GM23338 (cell line): ENCODE measurements around the gene ATP1A3.

Experiments used
- CREB1 ChIP-seq: fragments of 250-450 bp; sonication (Bioruptor Pico); IDR thresholded peaks from 2 replicates; pipeline ENCODE4 v1.5.0; 2020; ENCODE audit warnings: low read depth, mild to moderate bottlenecking, moderate library complexity
- ETS1 ChIP-seq: IDR thresholded peaks from 2 replicates; pipeline ENCODE4 v1.6.1; 2016; ENCODE audit warnings: antibody characterized with exemption
- EZH2 ChIP-seq: fragments of 200-600 bp; sonication (generic); IDR thresholded peaks from one replicate; pipeline ENCODE4 v1.8.0; 2017; ENCODE audit warnings: antibody characterized with exemption, mild to moderate bottlenecking, low read depth; ENCODE audit not compliant: unreplicated experiment
- EZH2phosphoT487 ChIP-seq: fragments of 200-600 bp; sonication (generic); IDR thresholded peaks from one replicate; pipeline ENCODE4 v1.8.1; 2018; ENCODE audit warnings: antibody characterized with exemption; ENCODE audit not compliant: unreplicated experiment
- JUNB ChIP-seq: IDR thresholded peaks from one replicate; pipeline ENCODE4 v1.6.1; 2016; ENCODE audit warnings: antibody characterized with exemption; ENCODE audit not compliant: unreplicated experiment
- NANOG ChIP-seq: IDR thresholded peaks from 2 replicates; pipeline ENCODE4 v1.6.1; 2016; ENCODE audit warnings: antibody characterized with exemption, borderline replicate concordance
- POLR2AphosphoS5 ChIP-seq: IDR thresholded peaks from 2 replicates; pipeline ENCODE4 v1.6.1; 2016; ENCODE audit warnings: antibody characterized with exemption, low read depth
- STAT1 ChIP-seq: IDR thresholded peaks from one replicate; pipeline ENCODE4 v1.6.1; 2016; ENCODE audit warnings: antibody characterized with exemption; ENCODE audit not compliant: unreplicated experiment
- ZNF114 ChIP-seq: fragments of 250-450 bp; sonication (Bioruptor Pico); IDR thresholded peaks from 2 replicates; pipeline ENCODE4 v1.5.0; 2020; ENCODE audit warnings: mild to moderate bottlenecking, moderate library complexity
- ZNF331 ChIP-seq: fragments of 250-450 bp; sonication (Bioruptor Pico); IDR thresholded peaks from 2 replicates; pipeline ENCODE4 v1.5.0; 2020; ENCODE audit warnings: low read depth, mild to moderate bottlenecking, moderate library complexity
- TF ChIP-seq, protein P1 (sequence below), 2 experiments: fragments of 200-600 bp in 1 of 2; sonication (generic) in 1 of 2; conservative IDR thresholded peaks; 2 replicates each; pipeline versions ENCODE4 v1.5.1 to v1.6.1; 2016 to 2017; ENCODE audit warnings: antibody characterized with exemption in 2 of 2, low read depth in 2 of 2, mild to moderate bottlenecking in 2 of 2, moderate library complexity in 1 of 2
- TF ChIP-seq, protein P2 (sequence below): IDR thresholded peaks from one replicate; pipeline ENCODE4 v1.6.1; 2018; ENCODE audit warnings: antibody characterized with exemption; ENCODE audit not compliant: unreplicated experiment

DNA sequence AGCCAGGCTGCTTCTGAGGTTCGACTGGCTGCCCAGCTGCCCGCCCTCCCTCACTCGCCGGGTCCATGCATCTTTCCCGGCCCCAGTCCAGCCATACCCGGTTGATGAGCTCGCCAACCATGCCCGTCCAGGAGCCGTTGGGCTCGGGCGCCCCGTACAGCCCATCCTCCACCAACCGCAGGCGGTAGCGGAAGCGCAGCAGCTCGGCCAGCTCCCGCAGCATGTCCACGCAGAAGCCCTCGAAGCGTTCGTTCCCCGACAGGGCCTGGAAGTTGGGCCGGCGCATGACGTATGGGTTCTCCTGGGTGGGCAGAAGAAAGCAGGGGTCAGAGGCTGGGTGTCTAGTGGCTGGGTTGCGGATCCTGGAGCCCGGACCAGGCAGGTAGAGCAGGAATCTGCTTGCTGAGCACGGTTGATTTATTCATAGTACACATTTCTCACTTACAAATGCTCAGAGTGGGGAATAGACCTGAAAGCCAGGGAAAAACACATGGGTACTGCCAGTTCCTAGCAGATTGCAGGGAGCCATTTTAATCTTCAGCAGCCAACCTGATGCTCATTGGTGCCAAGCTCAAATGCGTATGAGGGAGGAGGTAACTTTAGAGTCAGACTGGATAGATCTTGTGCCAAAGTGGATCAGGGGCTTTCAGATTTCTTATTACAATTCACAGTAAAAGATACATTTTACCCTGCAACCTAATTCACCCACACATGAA lies 48.6 kb upstream of the ATP1A3 start:
- TF ChIP-seq, protein P1, sequence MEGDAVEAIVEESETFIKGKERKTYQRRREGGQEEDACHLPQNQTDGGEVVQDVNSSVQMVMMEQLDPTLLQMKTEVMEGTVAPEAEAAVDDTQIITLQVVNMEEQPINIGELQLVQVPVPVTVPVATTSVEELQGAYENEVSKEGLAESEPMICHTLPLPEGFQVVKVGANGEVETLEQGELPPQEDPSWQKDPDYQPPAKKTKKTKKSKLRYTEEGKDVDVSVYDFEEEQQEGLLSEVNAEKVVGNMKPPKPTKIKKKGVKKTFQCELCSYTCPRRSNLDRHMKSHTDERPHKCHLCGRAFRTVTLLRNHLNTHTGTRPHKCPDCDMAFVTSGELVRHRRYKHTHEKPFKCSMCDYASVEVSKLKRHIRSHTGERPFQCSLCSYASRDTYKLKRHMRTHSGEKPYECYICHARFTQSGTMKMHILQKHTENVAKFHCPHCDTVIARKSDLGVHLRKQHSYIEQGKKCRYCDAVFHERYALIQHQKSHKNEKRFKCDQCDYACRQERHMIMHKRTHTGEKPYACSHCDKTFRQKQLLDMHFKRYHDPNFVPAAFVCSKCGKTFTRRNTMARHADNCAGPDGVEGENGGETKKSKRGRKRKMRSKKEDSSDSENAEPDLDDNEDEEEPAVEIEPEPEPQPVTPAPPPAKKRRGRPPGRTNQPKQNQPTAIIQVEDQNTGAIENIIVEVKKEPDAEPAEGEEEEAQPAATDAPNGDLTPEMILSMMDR (conservative IDR thresholded peaks at IDR 0.05; ENCODE audit: low read depth in 2 of 2) = no peak
- TF ChIP-seq CREB1 (CRISPR knock-in tag) (no peak), EZH2 (no peak), POLR2AphosphoS5 (no peak), STAT1 (no peak), ETS1 (no peak), EZH2phosphoT487 (no peak), JUNB (no peak), NANOG (no peak), ZNF331 (CRISPR knock-in tag) (no peak), ZNF114 (CRISPR knock-in tag) (no peak)
- TF ChIP-seq, protein P2, sequence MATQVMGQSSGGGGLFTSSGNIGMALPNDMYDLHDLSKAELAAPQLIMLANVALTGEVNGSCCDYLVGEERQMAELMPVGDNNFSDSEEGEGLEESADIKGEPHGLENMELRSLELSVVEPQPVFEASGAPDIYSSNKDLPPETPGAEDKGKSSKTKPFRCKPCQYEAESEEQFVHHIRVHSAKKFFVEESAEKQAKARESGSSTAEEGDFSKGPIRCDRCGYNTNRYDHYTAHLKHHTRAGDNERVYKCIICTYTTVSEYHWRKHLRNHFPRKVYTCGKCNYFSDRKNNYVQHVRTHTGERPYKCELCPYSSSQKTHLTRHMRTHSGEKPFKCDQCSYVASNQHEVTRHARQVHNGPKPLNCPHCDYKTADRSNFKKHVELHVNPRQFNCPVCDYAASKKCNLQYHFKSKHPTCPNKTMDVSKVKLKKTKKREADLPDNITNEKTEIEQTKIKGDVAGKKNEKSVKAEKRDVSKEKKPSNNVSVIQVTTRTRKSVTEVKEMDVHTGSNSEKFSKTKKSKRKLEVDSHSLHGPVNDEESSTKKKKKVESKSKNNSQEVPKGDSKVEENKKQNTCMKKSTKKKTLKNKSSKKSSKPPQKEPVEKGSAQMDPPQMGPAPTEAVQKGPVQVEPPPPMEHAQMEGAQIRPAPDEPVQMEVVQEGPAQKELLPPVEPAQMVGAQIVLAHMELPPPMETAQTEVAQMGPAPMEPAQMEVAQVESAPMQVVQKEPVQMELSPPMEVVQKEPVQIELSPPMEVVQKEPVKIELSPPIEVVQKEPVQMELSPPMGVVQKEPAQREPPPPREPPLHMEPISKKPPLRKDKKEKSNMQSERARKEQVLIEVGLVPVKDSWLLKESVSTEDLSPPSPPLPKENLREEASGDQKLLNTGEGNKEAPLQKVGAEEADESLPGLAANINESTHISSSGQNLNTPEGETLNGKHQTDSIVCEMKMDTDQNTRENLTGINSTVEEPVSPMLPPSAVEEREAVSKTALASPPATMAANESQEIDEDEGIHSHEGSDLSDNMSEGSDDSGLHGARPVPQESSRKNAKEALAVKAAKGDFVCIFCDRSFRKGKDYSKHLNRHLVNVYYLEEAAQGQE = no peak
